Activated effector memory CD4-positive, alpha-beta T cell treated with Interleukin-2 at 50 U/mL for 16 hours (primary cell): ENCODE data around the gene ZNF358.
"Not testable (repeated sequence)": the region's sequence is repeated elsewhere in the genome, so short reads cannot be mapped to it uniquely, and the experiment has no call there.

Experiments used
- DNase-seq: peaks from one replicate; pipeline ENCODE4 v3.0.0-alpha.2; 2020

Gene ZNF358

DNA sequence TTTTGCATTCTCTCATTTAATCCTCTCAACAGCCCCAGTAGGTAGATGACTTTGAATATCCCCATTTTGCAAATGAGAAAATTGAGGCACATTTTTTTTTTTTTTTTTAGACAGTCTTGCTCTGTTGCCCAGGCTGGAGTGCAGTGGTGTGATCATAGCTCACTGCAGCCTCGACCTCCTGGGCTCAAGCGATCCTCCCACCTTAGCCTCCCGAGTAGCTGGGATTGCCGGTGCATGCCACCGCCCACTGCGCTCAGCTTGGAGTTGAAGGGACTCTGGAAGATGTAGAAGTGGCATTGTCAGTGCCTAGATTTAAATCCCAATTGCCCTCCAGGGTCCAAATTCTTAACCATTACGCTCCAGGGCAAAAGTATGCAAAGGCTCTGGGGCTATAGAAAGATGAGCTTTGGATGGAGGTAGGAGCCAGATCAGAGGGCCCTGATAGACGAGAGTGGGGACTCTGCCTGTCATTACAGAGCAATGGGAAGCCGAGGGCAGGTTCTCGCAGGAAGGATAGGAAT, 5.7 kb downstream of the ZNF358 start:
- DNase-seq, result no peak

DNA sequence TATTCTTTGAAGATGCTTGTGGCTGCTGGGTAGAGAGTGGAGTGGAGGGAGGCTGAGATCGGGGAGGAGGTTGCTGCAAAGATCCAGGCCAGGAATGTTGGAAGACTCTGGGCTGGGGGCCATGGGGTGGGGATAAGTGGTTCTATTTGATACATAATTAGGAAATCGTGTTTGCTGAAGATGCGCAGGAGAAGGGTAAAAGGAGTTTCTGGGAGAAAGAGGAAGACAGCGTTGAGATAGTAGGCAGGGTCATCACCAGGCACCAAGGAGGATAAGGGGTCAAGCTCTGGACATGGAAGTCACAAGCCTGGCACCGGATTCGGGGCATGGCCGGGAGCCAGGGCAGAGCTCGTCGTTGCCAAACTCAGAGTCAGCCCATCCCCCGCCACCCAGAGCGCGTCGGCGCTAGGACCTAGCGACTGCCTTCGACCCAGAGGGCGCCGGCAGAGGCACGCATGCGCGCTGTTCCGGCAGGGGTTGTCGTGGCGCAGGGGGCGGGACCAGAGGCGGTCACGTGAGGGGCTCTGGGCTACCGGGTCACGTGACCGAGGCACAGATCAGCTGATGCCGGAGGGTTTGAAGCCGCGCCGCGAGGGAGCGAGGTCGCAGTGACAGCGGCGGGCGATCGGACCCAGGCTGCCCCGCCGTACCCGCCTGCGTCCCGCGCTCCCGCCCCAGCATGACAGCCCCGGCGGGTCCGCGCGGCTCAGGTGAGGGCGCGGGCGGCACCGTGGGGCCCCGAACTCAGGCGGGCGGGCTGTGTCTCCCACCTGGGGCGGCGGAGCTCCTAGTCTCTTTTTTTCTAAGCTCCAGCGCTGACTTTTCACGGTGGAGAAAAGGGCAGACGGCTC, 6.4 kb downstream of the ZNF358 start, which contains the start of gene MCOLN1:
TSS of gene MCOLN1 (plus strand) at position 553 of the 851 bp plus-strand sequence. CDS start at position 680, 127 bp downstream.
- peak; percentile 99 for DNase-seq

DNA sequence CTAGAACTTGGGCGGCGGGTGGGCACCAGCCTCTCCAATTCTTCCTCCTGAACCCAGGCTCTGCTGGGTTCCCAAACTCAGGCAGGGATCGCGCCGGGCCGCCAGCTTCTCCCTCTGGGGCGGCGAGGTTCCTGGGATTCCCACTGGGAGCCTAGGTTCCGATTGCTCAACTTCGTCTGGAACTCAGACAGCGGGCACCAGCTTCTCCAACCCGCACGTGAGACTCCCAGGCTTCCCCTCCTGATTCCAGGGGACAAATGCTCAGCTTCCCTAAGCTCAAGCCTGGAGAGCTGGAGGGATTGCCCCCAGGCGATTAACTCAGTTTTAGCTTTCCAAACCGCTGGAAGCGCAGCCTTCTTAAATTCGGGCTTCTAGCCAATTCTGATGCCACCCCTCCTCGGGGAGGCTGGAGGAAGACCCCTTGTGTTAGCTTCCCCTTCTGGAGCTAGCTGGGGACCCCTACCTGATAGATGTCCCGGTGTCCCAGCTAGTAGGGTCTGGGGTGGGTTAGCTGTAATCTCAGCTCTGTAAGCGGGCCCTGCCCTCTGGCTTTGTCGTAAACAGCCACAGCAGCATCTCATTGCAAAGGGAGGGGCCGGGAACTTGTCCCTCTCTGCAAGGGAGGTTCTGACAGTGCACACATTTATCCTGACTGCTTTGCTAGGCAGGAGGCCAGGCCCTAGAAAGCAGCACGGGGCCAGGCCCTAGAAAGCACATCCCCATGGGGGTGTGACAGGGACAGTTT, 7.2 kb downstream of the ZNF358 start:
- no peak for DNase-seq

DNA sequence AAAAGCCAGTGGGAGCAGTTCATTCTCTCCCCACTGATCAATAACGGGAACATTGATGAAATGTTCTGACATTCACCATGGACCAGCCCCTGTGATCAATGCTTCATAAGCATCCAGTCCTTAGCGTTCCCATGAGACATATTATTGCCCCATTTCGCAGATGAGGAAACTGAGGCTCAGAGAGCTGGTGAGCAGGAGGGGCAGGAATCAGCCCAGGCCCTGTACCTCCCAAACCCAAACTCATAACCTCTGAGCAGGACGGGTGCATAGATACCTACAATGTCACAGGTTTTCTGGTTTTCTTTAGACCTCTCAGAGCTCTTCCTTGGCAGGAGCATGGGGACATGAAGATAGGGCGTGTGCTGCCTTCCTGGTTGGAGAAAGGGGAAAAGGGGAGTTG, 8.6 kb downstream of the ZNF358 start:
- DNase-seq, result no peak

DNA sequence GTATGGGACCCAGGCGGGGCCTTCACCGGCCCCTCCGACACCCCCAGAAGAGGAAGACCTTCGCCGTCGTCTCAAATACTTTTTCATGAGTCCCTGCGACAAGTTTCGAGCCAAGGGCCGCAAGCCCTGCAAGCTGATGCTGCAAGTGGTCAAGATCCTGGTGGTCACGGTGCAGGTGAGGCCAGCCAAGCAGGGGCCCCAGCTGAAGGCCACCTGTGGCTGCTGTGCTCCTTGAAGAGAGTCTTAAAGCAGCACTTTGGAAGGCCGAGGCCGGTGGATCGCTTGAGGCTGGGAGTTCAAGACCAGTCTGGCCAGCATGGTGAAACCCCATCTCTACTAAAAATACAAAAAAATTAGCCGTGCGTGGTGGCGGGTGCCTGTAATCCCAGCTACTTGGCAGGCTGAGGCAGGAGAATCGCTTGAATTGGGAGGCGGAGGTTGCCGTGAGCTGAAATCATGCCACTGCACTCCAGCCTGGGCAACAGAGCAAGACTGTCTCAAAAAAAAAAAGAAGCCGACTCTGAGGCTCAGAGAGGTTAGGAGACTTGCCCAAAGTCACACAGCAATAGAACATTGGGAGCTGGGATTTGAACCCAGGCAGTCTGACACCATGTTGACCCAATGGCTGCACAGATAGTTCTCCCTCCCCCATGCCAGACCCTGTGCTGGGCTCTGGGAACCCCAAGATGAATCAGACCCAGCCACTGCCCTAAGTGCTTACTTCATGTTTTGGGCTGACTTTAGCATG, 9.3 kb downstream of the ZNF358 start:
- no peak for DNase-seq

DNA sequence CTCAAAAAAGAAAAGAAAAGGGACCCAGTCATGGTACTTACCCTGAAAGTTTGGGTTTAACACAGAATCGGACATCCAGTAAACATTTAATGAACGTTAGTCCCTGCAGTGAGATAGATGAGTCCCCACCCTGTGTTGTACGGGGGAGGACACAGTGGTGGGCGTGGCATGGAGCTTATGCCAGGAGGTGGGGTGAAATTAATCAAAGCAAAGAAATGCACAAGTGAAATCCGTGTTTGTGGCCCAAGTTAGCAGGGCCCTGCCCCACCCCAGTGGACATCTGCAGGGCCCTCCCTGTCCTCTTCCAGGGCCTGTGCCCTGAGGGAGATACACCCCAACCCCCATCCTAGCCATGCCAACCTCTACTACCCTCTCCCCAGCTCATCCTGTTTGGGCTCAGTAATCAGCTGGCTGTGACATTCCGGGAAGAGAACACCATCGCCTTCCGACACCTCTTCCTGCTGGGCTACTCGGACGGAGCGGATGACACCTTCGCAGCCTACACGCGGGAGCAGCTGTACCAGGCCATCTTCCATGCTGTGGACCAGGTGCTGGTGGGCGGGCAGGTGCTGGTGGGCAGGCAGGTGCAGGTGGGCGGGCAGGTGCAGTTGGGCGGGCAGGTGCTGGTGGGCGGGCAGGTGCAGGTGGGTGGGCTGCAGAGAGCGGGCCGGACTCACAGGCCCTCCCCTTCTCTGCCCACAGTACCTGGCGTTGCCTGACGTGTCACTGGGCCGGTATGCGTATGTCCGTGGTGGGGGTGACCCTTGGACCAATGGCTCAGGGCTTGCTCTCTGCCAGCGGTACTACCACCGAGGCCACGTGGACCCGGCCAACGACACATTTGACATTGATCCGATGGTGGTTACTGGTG, 10.4 kb downstream of the ZNF358 start:
- no peak for DNase-seq

DNA sequence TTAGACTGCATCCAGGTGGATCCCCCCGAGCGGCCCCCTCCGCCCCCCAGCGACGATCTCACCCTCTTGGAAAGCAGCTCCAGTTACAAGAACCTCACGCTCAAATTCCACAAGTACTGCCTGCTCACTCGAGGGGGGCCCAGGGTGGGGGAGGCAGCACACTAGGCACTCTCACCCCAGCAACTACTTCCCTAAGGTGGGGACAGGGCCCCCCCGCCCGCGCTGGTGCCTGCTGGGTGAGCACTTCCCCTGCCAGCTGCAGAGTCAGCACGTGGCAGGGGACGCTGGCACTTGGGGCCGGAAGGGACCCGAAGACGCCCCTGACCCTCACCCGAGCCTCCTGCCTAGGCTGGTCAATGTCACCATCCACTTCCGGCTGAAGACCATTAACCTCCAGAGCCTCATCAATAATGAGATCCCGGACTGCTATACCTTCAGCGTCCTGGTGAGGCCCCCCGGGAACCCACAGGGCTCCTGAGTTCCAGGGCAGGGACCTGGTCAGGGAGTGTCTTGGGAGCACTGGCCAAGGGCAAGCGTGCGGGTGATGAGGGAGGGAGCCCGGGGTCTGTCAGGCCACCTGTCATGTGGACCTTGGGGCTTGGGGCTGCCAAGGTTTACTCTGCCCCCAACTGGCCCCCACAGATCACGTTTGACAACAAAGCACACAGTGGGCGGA, 11.8 kb downstream of the ZNF358 start:
- DNase-seq, result no peak

DNA sequence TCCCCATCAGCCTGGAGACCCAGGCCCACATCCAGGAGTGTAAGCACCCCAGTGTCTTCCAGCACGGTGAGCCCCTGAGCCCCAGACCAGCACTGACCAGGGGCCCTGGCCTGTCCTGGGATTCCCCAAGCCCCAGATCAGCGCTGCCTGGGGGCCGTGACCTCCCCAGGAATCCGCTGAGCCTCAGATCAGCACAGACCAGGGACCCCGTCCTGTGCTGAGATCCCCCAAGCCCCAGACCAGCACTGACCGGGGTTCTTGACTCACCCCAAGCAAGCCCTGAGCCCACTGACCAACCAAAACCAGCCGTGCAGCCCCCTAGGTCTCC, 12.3 kb downstream of the ZNF358 start:
- no peak for DNase-seq

DNA sequence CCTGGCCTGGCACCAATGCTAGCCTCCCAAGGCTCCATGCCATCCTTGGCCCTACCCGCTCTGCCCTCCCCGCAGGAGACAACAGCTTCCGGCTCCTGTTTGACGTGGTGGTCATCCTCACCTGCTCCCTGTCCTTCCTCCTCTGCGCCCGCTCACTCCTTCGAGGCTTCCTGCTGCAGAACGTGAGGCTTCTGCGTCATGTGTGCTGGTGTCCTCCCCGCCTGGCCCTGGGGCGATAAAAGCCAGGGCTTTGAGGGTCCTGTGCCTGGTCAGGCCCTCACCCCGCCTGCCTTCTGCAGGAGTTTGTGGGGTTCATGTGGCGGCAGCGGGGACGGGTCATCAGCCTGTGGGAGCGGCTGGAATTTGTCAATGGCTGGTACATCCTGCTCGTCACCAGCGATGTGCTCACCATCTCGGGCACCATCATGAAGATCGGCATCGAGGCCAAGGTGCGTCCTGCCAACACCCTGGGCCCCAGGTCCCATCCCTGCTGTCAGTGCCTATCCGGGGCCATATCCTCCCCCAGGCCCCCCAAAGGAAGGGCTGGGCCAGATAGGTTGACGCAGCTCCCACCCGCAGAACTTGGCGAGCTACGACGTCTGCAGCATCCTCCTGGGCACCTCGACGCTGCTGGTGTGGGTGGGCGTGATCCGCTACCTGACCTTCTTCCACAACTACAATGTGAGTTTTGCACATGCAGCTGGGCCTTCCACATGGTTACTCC, 12.8 kb downstream of the ZNF358 start:
- DNase-seq, result no peak

DNA sequence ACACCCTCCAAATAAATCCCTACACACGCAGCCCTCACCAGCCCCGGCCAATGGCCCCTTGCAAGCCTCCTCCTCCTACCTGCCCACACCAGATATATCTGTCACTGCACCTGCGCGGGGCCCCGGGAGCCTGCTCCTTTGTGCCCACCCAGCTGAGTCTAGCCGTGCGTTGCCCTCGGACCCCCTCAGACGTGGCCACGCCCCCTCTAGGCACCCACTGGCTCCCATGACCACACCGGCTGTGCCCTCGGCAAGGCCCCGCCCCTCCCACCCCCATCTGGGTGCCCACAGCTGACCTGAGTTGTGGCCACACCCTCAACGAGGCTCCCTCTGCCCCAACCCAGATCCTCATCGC, 13.3 kb downstream of the ZNF358 start:
- DNase-seq, result no peak

DNA sequence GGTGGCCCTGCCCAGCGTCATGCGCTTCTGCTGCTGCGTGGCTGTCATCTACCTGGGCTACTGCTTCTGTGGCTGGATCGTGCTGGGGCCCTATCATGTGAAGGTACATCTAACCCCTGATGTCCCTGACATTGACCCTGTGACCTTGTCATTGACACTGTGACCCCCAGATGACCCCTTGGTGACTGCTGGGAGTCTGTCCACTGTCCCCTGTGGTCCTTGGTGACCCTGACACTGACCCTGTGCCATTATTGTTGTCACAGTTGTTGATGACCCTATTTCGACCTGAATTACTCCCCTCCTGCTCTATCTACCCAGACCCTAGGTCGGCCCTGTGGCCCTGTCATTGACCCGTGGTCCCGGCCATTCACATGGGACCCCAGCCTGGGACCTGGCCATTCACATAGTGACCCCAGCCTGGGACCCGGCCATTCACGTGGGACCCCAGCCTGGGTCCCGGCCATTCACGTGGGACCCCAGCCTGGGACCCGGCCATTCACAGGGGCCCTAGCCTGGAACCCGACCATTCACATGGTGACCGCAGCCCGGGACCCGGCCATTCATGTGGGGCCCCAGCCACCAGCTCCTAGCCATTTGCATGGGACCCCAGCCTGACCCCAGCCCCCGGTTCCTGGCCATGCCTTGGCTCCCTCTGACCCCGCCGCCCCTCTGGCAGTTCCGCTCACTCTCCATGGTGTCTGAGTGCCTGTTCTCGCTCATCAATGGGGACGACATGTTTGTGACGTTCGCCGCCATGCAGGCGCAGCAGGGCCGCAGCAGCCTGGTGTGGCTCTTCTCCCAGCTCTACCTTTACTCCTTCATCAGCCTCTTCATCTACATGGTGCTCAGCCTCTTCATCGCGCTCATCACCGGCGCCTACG, 13.9 kb downstream of the ZNF358 start:
- no peak for DNase-seq

DNA sequence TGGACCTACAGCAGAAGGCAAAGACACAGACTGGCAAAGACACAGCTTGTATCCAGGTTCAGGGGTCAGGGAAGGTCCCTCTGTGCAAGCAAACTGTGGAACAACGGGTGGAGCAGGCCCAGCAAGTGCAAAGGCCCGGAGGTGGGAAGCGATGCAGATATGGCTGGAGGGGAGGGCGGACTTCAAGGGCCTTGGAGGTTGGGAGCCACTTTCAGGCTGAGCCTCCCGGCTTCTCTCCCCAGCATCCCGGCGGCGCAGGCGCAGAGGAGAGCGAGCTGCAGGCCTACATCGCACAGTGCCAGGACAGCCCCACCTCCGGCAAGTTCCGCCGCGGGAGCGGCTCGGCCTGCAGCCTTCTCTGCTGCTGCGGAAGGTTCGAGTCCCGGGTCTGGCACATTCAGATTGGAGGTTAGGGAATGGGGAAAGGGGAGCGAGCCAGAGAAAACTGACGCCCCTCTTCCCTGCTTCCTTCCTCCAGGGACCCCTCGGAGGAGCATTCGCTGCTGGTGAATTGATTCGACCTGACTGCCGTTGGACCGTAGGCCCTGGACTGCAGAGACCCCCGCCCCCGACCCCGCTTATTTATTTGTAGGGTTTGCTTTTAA, 17.5 kb downstream of the ZNF358 start:
- DNase-seq, result no peak

DNA sequence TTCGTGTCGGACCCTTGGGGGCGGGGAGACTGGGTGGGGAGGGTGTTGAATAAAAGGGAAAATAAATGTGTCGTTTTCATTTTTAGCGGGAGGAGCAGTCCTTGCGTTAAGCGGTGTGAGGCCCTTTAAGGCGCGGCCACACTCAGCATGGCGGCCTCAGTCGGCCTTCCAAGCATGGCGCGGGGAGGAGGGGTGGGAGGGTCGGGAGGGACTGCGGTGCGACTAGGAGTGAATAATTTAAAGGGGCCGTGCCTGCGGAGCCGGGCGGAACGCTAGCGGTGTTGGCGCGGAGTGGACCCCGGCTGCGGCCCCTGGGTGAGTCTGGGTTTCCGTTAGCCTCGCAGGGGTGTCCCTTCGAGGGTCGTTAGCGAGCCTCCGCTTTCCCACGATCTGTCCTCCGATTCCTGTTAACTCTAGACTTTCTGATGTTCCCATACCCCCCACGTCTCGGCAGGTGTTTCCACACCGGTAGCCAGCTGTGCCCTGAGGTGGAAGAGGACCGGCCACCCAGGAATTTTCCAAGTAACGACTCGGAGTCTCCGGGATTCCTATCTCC, 18.1 kb downstream of the ZNF358 start:
- DNase-seq, result peak; percentile 77

DNA sequence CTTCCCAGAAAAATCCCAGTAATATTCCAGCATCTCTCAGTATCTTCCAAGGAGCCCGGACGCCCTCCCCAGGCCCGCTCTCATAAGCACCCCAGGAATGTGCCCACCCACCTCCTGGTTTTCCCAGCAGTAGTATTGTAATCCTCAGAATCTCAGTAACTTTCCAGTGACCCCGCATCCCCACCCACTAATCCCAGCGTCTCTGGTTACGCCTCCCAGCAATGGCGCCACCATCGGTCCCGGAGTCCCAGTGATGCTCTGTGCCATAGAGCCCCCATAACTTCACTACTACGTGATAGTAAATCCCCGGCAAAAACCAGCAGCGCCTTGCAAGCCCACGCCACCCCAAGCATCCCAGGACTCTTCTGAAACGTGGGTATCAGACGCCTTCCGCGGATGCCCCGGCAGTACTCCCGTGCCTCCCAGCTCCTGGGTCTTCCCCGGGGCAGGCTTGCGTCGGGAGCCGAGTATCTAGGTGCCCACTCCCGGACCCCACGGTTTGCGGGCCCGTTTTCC, 18.7 kb downstream of the ZNF358 start:
- no peak for DNase-seq

DNA sequence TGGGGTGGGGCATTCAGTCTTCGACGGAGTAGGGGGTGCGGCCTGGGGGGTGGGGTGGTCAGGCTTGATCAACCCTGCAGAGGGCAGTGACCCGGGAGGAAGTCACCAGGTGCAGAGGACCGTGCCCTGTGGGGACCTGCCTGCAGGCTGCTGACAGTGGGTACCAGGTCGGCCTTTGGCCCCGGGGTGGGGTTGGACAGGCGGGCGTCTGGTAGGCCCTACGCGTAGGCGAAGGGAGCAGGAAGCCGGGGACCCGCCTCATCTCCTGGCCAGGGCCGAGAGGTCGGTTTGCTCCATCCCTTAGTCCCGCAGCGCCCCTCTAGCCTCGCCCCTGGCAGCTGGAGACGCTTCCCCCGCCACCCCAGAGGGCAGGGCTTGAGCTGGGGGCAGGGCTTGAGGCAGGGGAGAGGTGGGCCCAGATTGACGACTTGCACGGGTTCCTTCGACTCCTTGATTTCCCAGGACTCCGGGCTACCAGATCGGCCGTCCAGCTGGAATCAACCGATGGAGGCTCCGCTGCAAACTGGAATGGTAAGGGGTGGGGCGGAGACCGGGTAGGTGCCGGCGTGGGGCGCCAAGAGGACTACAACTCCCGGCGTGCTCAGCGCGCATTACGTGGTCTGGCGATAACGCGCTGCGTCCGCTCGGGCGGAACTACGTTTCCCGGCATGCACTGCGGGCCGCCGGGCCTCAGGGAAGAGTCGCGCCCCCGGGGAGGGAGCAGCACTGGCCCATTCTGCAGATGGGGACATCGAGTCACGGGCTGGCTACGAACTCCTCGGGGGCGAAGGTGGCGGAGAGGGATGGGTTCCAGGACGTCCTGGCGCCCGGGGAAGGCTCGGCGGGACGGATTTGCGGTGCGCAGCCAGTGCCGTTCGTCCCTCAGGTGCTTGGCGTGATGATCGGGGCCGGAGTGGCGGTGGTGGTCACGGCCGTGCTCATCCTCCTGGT, 19.4 kb downstream of the ZNF358 start, which contains the start of gene PNPLA6:
TSS of gene PNPLA6 (plus strand) at position 671 of the 951 bp plus-strand sequence. CDS start at position 743, 72 bp downstream.
- peak; percentile 91 for DNase-seq

DNA sequence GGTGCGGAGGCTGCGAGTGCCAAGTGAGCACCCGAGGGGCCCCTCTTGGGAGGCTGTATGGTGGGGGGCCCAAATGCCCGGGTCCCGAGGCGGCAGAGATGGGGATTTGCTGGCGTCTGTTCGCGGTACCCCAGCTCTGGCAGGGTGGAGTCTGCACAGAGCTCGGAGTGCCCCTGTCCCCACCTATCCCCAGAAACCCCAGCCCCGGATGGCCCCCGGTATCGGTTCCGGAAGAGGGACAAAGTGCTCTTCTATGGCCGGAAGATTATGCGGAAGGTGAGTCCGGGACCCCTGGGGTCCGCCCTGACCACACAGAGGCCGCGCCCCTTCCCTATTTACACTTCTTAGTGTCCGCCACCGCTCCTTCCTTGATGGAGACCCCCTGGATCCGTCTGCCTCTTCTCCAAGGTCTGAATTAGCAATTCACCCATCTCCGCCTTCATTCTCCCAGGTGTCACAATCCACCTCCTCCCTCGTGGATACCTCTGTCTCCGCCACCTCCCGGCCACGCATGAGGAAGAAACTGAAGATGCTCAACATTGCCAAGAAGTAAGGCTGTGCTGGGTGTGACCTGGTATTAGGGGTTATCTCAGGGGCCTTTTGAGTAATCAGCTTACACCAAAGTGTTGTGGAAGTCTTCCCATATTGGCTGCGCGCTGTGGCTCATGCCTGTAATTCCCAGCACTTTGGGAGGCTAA, 20.2 kb downstream of the ZNF358 start:
- no peak for DNase-seq

DNA sequence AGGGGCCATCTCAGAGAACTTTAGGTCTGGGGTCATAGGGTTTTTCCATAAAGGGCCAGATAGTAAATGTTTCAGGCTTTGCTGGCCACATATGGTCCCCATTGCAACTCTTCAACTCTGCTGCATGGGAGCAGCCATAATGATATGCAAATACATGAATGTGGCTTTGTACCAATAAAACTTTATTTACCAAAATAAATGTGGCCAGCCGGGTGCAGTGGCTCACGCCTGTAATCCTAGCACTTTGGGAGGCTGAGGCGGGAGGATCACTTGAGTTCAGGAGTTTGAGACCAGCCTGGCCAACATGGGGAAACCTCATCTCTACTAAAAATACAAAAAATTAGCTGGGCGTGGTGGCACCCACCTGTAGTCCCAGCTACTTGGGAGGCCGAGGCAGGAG, 23.1 kb downstream of the ZNF358 start:
- not testable (repeated sequence) for DNase-seq
